GM12878 (cell line): ENCODE measurements around the gene GMDS.

ENCODE experiments used
- CEBPB ChIP-seq, 2 experiments: fragments of 150-350 bp in 1 of 2; IDR thresholded peaks; 2 replicates each; pipeline ENCODE4 v1.6.1; 2012 to 2014; ENCODE audit warnings: low read depth in 2 of 2, low read length in 2 of 2, borderline replicate concordance in 1 of 2, inconsistent platforms in 1 of 2
- FOS ChIP-seq: IDR thresholded peaks from 3 replicates; pipeline ENCODE4 v1.6.1; 2011; ENCODE audit warnings: borderline replicate concordance; ENCODE audit not compliant: insufficient read length; ENCODE audit errors: extremely low read depth
- HDGF ChIP-seq: fragments of 450-650 bp; IDR thresholded peaks from 2 replicates; pipeline ENCODE4 v1.6.1; 2016; ENCODE audit warnings: antibody characterized with exemption
- POLR2A ChIP-seq: IDR thresholded peaks from 2 replicates; pipeline ENCODE4 v1.6.1; 2011; ENCODE audit warnings: low read depth, mild to moderate bottlenecking, low read length
- SP1 ChIP-seq: IDR thresholded peaks from one replicate; pipeline ENCODE4 v1.6.1; 2011; ENCODE audit warnings: low read depth, low read length
- TBL1XR1 ChIP-seq: IDR thresholded peaks from 2 replicates; pipeline ENCODE4 v1.6.1; 2012; ENCODE audit warnings: low read depth, low read length, improper control_type of control experiment
- TF ChIP-seq, protein P1 (sequence below): IDR thresholded peaks from 2 replicates; pipeline ENCODE4 v1.6.1; 2011; ENCODE audit warnings: mild to moderate bottlenecking, low read depth, low read length, moderate library complexity; ENCODE audit not compliant: insufficient replicate concordance
- TF ChIP-seq, protein P2 (sequence below), 3 experiments: IDR thresholded peaks in 2 of 3; conservative IDR thresholded peaks in 1 of 3; 2 replicates each; pipeline ENCODE4 v1.5.1; 2011; ENCODE audit warnings: low read depth in 3 of 3, low read length in 3 of 3, mild to moderate bottlenecking in 3 of 3, control low read depth in 2 of 3, moderate library complexity in 2 of 3, inconsistent platforms in 1 of 3, mixed read lengths in 1 of 3; ENCODE audit not compliant: control insufficient read depth in 2 of 3, insufficient read depth in 1 of 3; ENCODE audit errors: extremely low read depth in 1 of 3

DNA sequence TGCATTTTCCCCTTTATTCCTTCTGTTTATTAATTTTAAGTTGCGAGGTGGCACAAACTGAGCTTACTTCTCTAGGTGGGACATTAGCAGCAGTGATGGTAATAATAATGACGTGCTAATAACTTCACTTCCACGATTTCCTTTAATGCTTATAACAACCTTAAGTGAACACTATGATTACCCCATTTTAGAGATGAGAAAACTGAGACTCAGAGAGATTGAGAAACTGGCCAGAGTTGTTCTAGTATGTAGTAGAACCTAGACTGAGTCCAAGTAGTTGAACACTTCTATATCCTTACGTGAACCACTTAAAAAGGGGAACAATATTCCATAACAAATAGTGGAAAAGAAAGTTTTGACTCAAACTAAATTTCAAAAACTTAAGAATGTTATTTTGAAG, 297.5 kb downstream of the GMDS start:
- TF ChIP-seq FOS (no peak), SP1 (no peak), CEBPB (IDR thresholded peaks at IDR 0.05; ENCODE audit: borderline replicate concordance in 1 of 2, low read depth in 2 of 2, low read length in 2 of 2) (no peak), HDGF (no peak), TBL1XR1 (no peak), POLR2A (no peak)
- TF ChIP-seq, protein P1, sequence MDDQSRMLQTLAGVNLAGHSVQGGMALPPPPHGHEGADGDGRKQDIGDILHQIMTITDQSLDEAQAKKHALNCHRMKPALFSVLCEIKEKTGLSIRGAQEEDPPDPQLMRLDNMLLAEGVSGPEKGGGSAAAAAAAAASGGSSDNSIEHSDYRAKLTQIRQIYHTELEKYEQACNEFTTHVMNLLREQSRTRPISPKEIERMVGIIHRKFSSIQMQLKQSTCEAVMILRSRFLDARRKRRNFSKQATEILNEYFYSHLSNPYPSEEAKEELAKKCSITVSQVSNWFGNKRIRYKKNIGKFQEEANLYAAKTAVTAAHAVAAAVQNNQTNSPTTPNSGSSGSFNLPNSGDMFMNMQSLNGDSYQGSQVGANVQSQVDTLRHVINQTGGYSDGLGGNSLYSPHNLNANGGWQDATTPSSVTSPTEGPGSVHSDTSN = no peak
- TF ChIP-seq, protein P2, sequence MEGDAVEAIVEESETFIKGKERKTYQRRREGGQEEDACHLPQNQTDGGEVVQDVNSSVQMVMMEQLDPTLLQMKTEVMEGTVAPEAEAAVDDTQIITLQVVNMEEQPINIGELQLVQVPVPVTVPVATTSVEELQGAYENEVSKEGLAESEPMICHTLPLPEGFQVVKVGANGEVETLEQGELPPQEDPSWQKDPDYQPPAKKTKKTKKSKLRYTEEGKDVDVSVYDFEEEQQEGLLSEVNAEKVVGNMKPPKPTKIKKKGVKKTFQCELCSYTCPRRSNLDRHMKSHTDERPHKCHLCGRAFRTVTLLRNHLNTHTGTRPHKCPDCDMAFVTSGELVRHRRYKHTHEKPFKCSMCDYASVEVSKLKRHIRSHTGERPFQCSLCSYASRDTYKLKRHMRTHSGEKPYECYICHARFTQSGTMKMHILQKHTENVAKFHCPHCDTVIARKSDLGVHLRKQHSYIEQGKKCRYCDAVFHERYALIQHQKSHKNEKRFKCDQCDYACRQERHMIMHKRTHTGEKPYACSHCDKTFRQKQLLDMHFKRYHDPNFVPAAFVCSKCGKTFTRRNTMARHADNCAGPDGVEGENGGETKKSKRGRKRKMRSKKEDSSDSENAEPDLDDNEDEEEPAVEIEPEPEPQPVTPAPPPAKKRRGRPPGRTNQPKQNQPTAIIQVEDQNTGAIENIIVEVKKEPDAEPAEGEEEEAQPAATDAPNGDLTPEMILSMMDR (IDR thresholded peaks at IDR 0.05 in 2 of 3, conservative IDR thresholded peaks at IDR 0.05 in 1 of 3; ENCODE audit: control insufficient read depth in 2 of 3, extremely low read depth in 1 of 3, insufficient read depth in 1 of 3, low read depth in 3 of 3, low read length in 3 of 3) = no peak
